GM19239 (cell line): Measurements from ENCODE around the gene CEND1.

Source experiments
- DNase-seq: peaks from one replicate; pipeline ENCODE4 v3.0.0; 2011; ENCODE audit warnings: low spot score; ENCODE audit not compliant: insufficient read length
- FAIRE-seq: peaks from 2 replicates; lab custom pipeline; 2011; peaks lifted over from hg19 to GRCh38; lab: Jason Lieb, UNC

The CEND1 gene

GRCh38 chr11:798093-798713 is 8.3 kb upstream of the CEND1 start, which contains the start of gene SLC25A22:
Gene SLC25A22 (minus strand): TSS chr11:798281. CDS start chr11:795006, 3,275 bp downstream.
- FAIRE-seq = peak; percentile 93
- DNase-seq = peak; percentile 97

- DNase-seq (peak; percentile 91), FAIRE-seq (peak; percentile 94)
Measured at GRCh38 chr11:797296-798092, 7.6 kb upstream of the CEND1 start.

GRCh38 chr11:796565-797295 is 6.8 kb upstream of the CEND1 start:
- FAIRE-seq (peak; percentile 28), DNase-seq (no peak)

GRCh38 chr11:795634-796564 is 6.0 kb upstream of the CEND1 start:
- DNase-seq (peak; percentile 99), FAIRE-seq (peak; percentile 67)

- FAIRE-seq (no peak), DNase-seq (no peak)
Measured at GRCh38 chr11:794766-795633, 5.1 kb upstream of the CEND1 start.

- FAIRE-seq = no peak
Measured at GRCh38 chr11:794013-794765, 4.3 kb upstream of the CEND1 start.

GRCh38 chr11:793556-793955 is 3.7 kb upstream of the CEND1 start:
- DNase-seq (no peak), FAIRE-seq (no peak)

More at GRCh38 chr11:794013-794765, 4.3 kb upstream of the CEND1 start:
- DNase-seq = no peak

- FAIRE-seq (no peak), DNase-seq (no peak)
Measured at GRCh38 chr11:792873-793272, 3.0 kb upstream of the CEND1 start.

GRCh38 chr11:792535-792821 is 2.6 kb upstream of the CEND1 start:
- DNase-seq (no peak), FAIRE-seq (no peak)

- DNase-seq (no peak), FAIRE-seq (no peak)
Measured at GRCh38 chr11:791658-792534, 2.0 kb upstream of the CEND1 start.

GRCh38 chr11:790721-791564 is 1.1 kb upstream of the CEND1 start:
- FAIRE-seq (no peak), DNase-seq (no peak)

- DNase-seq (no peak), FAIRE-seq (no peak)
Measured at GRCh38 chr11:788953-789940, 643 bp downstream of the CEND1 start.

GRCh38 chr11:788009-788640 is 1.8 kb downstream of the CEND1 start:
- no peak for FAIRE-seq
- no peak for DNase-seq

GRCh38 chr11:787084-787675 is 2.7 kb downstream of the CEND1 start:
- DNase-seq = no peak
- FAIRE-seq = no peak
